Measurements from ENCODE around the gene TCOF1. TPM values are rescaled to one million over a fixed set of nuclear protein-coding genes. Genes with fewer than 3 reads are reported as not detected.

TCOF1 gene
- total RNA-seq, 1 donor from 2014 or later = 19.0 TPM

- H3K27me3 Mint-ChIP-seq (ENCODE audit: low read depth) = peaks cover 1% of the 10 kb centered on the region
- TF ChIP-seq CTCF (IDR thresholded peaks at IDR 0.05) = no peak
- peaks cover 7% of the 10 kb centered on the region for H3K4me1 Mint-ChIP-seq (ENCODE audit: low read depth)
- H3K36me3 Mint-ChIP-seq (ENCODE audit: low read depth) = no peaks in the 10 kb centered on the region
- no peaks in the 10 kb centered on the region for H3K9me3 Mint-ChIP-seq (ENCODE audit: low read depth)
- H3K4me3 Mint-ChIP-seq (ENCODE audit: unreplicated experiment) = no peak overlapping the region
- no peak for DNase-seq (ENCODE audit: low spot score)
- no peak overlapping the region for H3K27ac Mint-ChIP-seq (ENCODE audit: unreplicated experiment)
Observed at GRCh38 chr5:150428978-150429377, 71.5 kb downstream of the TCOF1 start.

GRCh38 chr5:150429410-150429873, 71.9 kb downstream of the TCOF1 start:
- H3K36me3 Mint-ChIP-seq (ENCODE audit: low read depth) = no peaks in the 10 kb centered on the region
- peaks cover 1% of the 10 kb centered on the region for H3K27me3 Mint-ChIP-seq (ENCODE audit: low read depth)
- no peak overlapping the region for H3K27ac Mint-ChIP-seq (ENCODE audit: unreplicated experiment)
- no peak for TF ChIP-seq CTCF (IDR thresholded peaks at IDR 0.05)
- no peak for DNase-seq (ENCODE audit: low spot score)
- no peaks in the 10 kb centered on the region for H3K9me3 Mint-ChIP-seq (ENCODE audit: low read depth)
- no peak overlapping the region for H3K4me3 Mint-ChIP-seq (ENCODE audit: unreplicated experiment)
- H3K4me1 Mint-ChIP-seq (ENCODE audit: low read depth) = peaks cover 7% of the 10 kb centered on the region

GRCh38 chr5:150431048-150431447, 73.6 kb downstream of the TCOF1 start:
- Mint-ChIP-seq H3K27ac (ENCODE audit: unreplicated experiment) (no peak overlapping the region), H3K4me1 (ENCODE audit: low read depth) (peaks cover 10% of the 10 kb centered on the region), H3K27me3 (ENCODE audit: low read depth) (no peaks in the 10 kb centered on the region), H3K36me3 (ENCODE audit: low read depth) (no peaks in the 10 kb centered on the region), H3K9me3 (ENCODE audit: low read depth) (no peaks in the 10 kb centered on the region), H3K4me3 (ENCODE audit: unreplicated experiment) (no peak overlapping the region)
- DNase-seq (ENCODE audit: low spot score) = no peak
- no peak for TF ChIP-seq CTCF (IDR thresholded peaks at IDR 0.05)

- peaks cover 13% of the 10 kb centered on the region for H3K4me1 Mint-ChIP-seq (ENCODE audit: low read depth)
- no peak for TF ChIP-seq CTCF (IDR thresholded peaks at IDR 0.05)
- H3K4me3 Mint-ChIP-seq (ENCODE audit: unreplicated experiment) = no peak overlapping the region
- no peaks in the 10 kb centered on the region for H3K36me3 Mint-ChIP-seq (ENCODE audit: low read depth)
- DNase-seq (ENCODE audit: low spot score) = no peak
- H3K9me3 Mint-ChIP-seq (ENCODE audit: low read depth) = no peaks in the 10 kb centered on the region
- H3K27ac Mint-ChIP-seq (ENCODE audit: unreplicated experiment) = no peak overlapping the region
- no peaks in the 10 kb centered on the region for H3K27me3 Mint-ChIP-seq (ENCODE audit: low read depth)
Observed at GRCh38 chr5:150431574-150431973, 74.1 kb downstream of the TCOF1 start.

GRCh38 chr5:150434464-150434863, 77.0 kb downstream of the TCOF1 start:
- no peaks in the 10 kb centered on the region for H3K27me3 Mint-ChIP-seq (ENCODE audit: low read depth)
- TF ChIP-seq CTCF (IDR thresholded peaks at IDR 0.05) = no peak
- no peak for DNase-seq (ENCODE audit: low spot score)
- H3K9me3 Mint-ChIP-seq (ENCODE audit: low read depth) = no peaks in the 10 kb centered on the region
- H3K4me1 Mint-ChIP-seq (ENCODE audit: low read depth) = peaks cover 5% of the 10 kb centered on the region
- no peak overlapping the region for H3K27ac Mint-ChIP-seq (ENCODE audit: unreplicated experiment)
- H3K4me3 Mint-ChIP-seq (ENCODE audit: unreplicated experiment) = no peak overlapping the region
- H3K36me3 Mint-ChIP-seq (ENCODE audit: low read depth) = no peaks in the 10 kb centered on the region
